SU-DHL-6 (cell line): ENCODE results near the gene SYPL2.
"Not testable (repeated sequence)": the region's sequence is repeated elsewhere in the genome, so short reads cannot be mapped to it uniquely, and the experiment has no call there.

ENCODE experiments used
- H2AFZ ChIP-seq: fragments of 200-600 bp; sonication (generic); 2 replicates; pipeline ENCODE4 v1.6.1; 2014; ENCODE audit warnings: low read depth, mild to moderate bottlenecking, moderate library complexity, mixed read lengths, antibody characterized with exemption, low read length; ENCODE audit not compliant: severe bottlenecking
- H3F3A ChIP-seq: fragments of 200-600 bp; shearing (Covaris generic); 2 replicates; pipeline ENCODE4 v1.6.0; 2016; ENCODE audit warnings: antibody characterized with exemption, mild to moderate bottlenecking; ENCODE audit not compliant: insufficient read depth
- H3K27ac ChIP-seq: fragments of 200-600 bp; sonication (generic); 2 replicates; pipeline ENCODE4 v1.5.1; 2016; ENCODE audit warnings: low read depth, mild to moderate bottlenecking, low read length, moderate library complexity, mixed read lengths
- H3K27me3 ChIP-seq: fragments of 200-600 bp; sonication (generic), shearing (Covaris generic); 2 replicates; pipeline ENCODE4 v1.6.0; 2014; ENCODE audit warnings: mild to moderate bottlenecking, low read length
- H3K36me3 ChIP-seq: fragments of 200-600 bp; sonication (generic); 2 replicates; pipeline ENCODE4 v1.6.1; 2014; ENCODE audit warnings: mild to moderate bottlenecking, low read length, mixed read lengths
- H3K4me2 ChIP-seq: fragments of 300-600, 200-600 bp; shearing (Covaris generic), sonication (generic); 2 replicates; pipeline ENCODE4 v1.6.0; 2014; ENCODE audit warnings: low read length, low read depth, mild to moderate bottlenecking; ENCODE audit not compliant: poor library complexity, severe bottlenecking
- H3K4me3 ChIP-seq: fragments of 200-600 bp; sonication (generic); 2 replicates; pipeline ENCODE4 v1.5.1; 2014; ENCODE audit warnings: antibody characterized with exemption, low read length, mild to moderate bottlenecking, mixed read lengths; ENCODE audit not compliant: insufficient read depth, poor library complexity, severe bottlenecking
- H3K79me2 ChIP-seq: fragments of 200-600 bp; sonication (generic); 2 replicates; pipeline ENCODE4 v1.6.1; 2014; ENCODE audit warnings: mild to moderate bottlenecking, low read length, moderate library complexity; ENCODE audit not compliant: insufficient read depth
- H3K9ac ChIP-seq: fragments of 200-600 bp; sonication (generic); 2 replicates; pipeline ENCODE4 v1.7.0; 2014; ENCODE audit warnings: mild to moderate bottlenecking, low read length
- H3K9me2 ChIP-seq: fragments of 200-600 bp; sonication (generic); replicated peaks from 2 replicates; pipeline ENCODE4 v1.6.1; 2014; ENCODE audit warnings: low read length; ENCODE audit not compliant: insufficient read depth
- H3K9me3 ChIP-seq: fragments of 200-600 bp; sonication (generic); 2 replicates; pipeline ENCODE4 v1.6.1; 2014; ENCODE audit warnings: low read length, mixed read lengths; ENCODE audit not compliant: insufficient read depth
- H4K20me1 ChIP-seq: fragments of 200-600 bp; sonication (generic); 2 replicates; pipeline ENCODE4 v1.6.1; 2014; ENCODE audit warnings: low read depth, mild to moderate bottlenecking, antibody characterized with exemption, low read length, moderate library complexity, mixed read lengths
- CTCF ChIP-seq: fragments of 200-600 bp; sonication (generic); IDR thresholded peaks from one replicate; pipeline ENCODE4 v1.5.1; 2017; ENCODE audit warnings: antibody characterized with exemption, mild to moderate bottlenecking, low read length, moderate library complexity; ENCODE audit not compliant: insufficient read depth, poor library complexity, severe bottlenecking
- EZH2phosphoT487 ChIP-seq: fragments of 200-600 bp; sonication (generic), shearing (Covaris generic); conservative IDR thresholded peaks from 2 replicates; pipeline ENCODE4 v1.6.1; 2018; ENCODE audit warnings: mild to moderate bottlenecking, antibody characterized with exemption, low read length, moderate library complexity, mixed read lengths

SYPL2 gene

GRCh38 chr1:109468903-109469302, 2.6 kb downstream of the SYPL2 start:
- no peak overlapping the region for H2AFZ ChIP-seq
- H4K20me1 ChIP-seq: no peaks in the 10 kb centered on the region
- no peaks in the 10 kb centered on the region for H3F3A ChIP-seq
- H3K4me2 ChIP-seq: no peak overlapping the region
- no peaks in the 10 kb centered on the region for H3K79me2 ChIP-seq
- H3K9me2 ChIP-seq: no peaks in the 10 kb centered on the region
- H3K4me3 ChIP-seq: no peak overlapping the region
- H3K36me3 ChIP-seq: no peaks in the 10 kb centered on the region
- no peaks in the 10 kb centered on the region for H3K9me3 ChIP-seq
- TF ChIP-seq EZH2phosphoT487 (no peak), CTCF (no peak)
- no peak overlapping the region for H3K27ac ChIP-seq
- H3K9ac ChIP-seq: no peak overlapping the region
- no peaks in the 10 kb centered on the region for H3K27me3 ChIP-seq

- no peaks in the 10 kb centered on the region for H4K20me1 ChIP-seq
- H3K27ac ChIP-seq: no peak overlapping the region
- no peaks in the 10 kb centered on the region for H3F3A ChIP-seq
- no peaks in the 10 kb centered on the region for H3K36me3 ChIP-seq
- no peak overlapping the region for H3K9ac ChIP-seq
- no peak for TF ChIP-seq EZH2phosphoT487
- TF ChIP-seq CTCF: no peak
- H3K79me2 ChIP-seq: no peaks in the 10 kb centered on the region
- H3K4me2 ChIP-seq: no peak overlapping the region
- H2AFZ ChIP-seq: no peak overlapping the region
- H3K4me3 ChIP-seq: no peak overlapping the region
- H3K27me3 ChIP-seq: no peaks in the 10 kb centered on the region
- no peaks in the 10 kb centered on the region for H3K9me3 ChIP-seq
- no peaks in the 10 kb centered on the region for H3K9me2 ChIP-seq
Measured at GRCh38 chr1:109470245-109470644, 3.9 kb downstream of the SYPL2 start.

GRCh38 chr1:109472779-109473178, 6.4 kb downstream of the SYPL2 start:
- H3K27ac ChIP-seq: no peak overlapping the region
- TF ChIP-seq EZH2phosphoT487: no peak
- no peak overlapping the region for H2AFZ ChIP-seq
- H4K20me1 ChIP-seq: no peaks in the 10 kb centered on the region
- no peak overlapping the region for H3K4me3 ChIP-seq
- no peak overlapping the region for H3K4me2 ChIP-seq
- H3K36me3 ChIP-seq: no peaks in the 10 kb centered on the region
- no peaks in the 10 kb centered on the region for H3K79me2 ChIP-seq
- H3K27me3 ChIP-seq: no peaks in the 10 kb centered on the region
- no peaks in the 10 kb centered on the region for H3K9me2 ChIP-seq
- H3K9me3 ChIP-seq: no peaks in the 10 kb centered on the region
- no peak overlapping the region for H3K9ac ChIP-seq
- H3F3A ChIP-seq: no peaks in the 10 kb centered on the region

GRCh38 chr1:109473284-109474057, 7.1 kb downstream of the SYPL2 start:
- H3K9me3 ChIP-seq, H3K4me2 ChIP-seq, H2AFZ ChIP-seq, H3K4me3 ChIP-seq, H4K20me1 ChIP-seq, H3K79me2 ChIP-seq, H3K36me3 ChIP-seq, H3F3A ChIP-seq, H3K9me2 ChIP-seq, H3K27me3 ChIP-seq, H3K27ac ChIP-seq, H3K9ac ChIP-seq: not testable (repeated sequence)
